GM21447 (cell line): ENCODE measurements around the gene ZBTB44.
"Not testable (repeated sequence)": the region's sequence is repeated elsewhere in the genome, so short reads cannot be mapped to it uniquely, and the experiment has no call there.

ENCODE experiments used
- ATAC-seq: cut with Tn5 transposase; IDR thresholded peaks from one replicate; pipeline ENCODE4 v1.9.1; 2021; ENCODE audit not compliant: unreplicated experiment

Gene ZBTB44

GRCh38 chr11:130199792-130200191 lies 114.9 kb downstream of the ZBTB44 start:
- no peak for ATAC-seq

GRCh38 chr11:130198964-130199363 lies 115.8 kb downstream of the ZBTB44 start:
- ATAC-seq, result no peak

DNA sequence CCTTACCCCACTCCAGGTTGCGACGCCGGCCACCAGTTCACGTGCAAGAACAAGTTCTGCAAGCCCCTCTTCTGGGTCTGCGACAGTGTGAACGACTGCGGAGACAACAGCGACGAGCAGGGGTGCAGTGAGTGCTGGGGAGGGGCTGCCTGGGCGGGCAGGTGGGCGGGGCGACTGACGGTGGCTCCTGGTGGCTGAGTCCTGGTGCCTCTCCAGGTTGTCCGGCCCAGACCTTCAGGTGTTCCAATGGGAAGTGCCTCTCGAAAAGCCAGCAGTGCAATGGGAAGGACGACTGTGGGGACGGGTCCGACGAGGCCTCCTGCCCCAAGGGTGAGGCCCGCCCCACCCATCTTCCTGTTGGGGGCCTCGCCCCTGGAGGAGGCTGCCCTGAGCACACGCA lies 116.4 kb downstream of the ZBTB44 start:
- ATAC-seq, result no peak

DNA sequence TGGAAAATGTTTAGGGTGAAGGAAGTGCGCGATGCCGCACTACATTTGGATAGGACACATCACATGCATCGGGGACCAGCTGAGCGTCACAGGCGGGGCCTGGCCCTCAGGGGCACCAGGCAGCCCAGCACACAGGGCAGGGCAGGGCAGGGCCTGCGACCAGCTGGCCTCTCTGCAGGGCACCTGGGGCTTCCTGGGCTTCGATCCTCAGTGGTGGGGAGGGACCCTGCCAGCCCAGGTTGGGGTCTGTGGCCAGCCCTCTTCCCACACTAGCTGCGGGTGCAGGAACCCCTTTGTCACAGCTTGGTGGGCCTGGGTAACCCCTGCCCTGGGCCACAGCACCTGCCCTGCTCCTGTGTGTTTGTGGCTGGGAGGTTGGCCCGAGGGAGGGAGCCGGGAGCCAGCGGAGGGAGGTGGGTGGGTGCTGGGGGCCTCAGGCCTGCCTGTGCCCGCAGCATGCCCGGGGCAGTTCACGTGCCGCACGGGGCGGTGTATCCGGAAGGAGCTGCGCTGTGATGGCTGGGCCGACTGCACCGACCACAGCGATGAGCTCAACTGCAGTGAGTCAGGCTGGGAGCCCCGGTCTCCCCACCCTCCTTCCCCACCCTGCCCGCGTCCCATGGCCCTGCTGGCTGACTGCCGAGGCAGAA lies 117.2 kb downstream of the ZBTB44 start:
- no peak for ATAC-seq

- no peak for ATAC-seq
These were observed 120.3 kb downstream of the ZBTB44 start for GRCh38 chr11:130194241-130195023.

DNA sequence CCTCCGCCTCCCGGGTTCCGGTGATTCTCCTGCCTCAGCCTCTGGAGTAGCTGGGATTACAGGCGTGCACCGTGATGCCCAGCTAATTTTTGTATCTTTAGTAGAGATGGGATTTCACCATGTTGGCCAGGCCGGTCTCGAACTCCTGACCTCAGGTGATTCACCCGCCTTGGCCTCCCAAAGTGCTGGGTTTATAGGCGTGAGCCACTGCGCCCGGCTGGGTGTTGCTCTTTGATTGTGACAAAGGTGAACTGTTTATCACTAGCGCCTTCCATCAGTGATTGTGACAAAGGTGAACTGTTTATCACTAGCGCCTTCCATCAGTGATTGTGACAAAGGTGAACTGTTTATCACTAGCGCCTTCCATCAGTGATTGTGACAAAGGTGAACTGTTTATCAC lies 121.2 kb downstream of the ZBTB44 start:
- ATAC-seq, result not testable (repeated sequence)

- no peak for ATAC-seq
These were observed 121.9 kb downstream of the ZBTB44 start for GRCh38 chr11:130192845-130193267.

- ATAC-seq, result no peak
These were observed 122.8 kb downstream of the ZBTB44 start for GRCh38 chr11:130191896-130192295.

DNA sequence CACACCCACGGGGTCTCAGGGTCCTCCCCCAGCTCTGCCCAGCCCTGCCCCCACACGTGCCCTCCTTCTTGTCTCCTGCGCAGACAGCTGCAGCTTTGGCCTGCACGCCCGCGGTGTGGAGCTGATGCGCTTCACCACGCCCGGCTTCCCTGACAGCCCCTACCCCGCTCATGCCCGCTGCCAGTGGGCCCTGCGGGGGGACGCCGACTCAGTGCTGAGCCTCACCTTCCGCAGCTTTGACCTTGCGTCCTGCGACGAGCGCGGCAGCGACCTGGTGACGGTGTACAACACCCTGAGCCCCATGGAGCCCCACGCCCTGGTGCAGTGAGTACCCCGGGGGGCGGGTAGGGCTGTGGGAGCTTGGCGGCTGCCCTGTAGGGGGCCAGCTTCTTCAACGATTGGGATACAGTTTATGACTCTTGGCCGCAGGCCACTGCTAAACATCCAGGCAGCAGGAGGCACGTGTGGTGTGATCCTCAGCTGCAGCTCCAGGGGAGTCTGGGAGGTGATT lies 124.3 kb downstream of the ZBTB44 start:
- ATAC-seq, result no peak

GRCh38 chr11:130189492-130190210 lies 125.1 kb downstream of the ZBTB44 start:
- no peak for ATAC-seq

- ATAC-seq, result no peak
These were observed 126.0 kb downstream of the ZBTB44 start for GRCh38 chr11:130188585-130189347.

- ATAC-seq, result no peak
These were observed 126.7 kb downstream of the ZBTB44 start for GRCh38 chr11:130188047-130188446.

- ATAC-seq, result no peak
These were observed 127.6 kb downstream of the ZBTB44 start for GRCh38 chr11:130187096-130187495.

DNA sequence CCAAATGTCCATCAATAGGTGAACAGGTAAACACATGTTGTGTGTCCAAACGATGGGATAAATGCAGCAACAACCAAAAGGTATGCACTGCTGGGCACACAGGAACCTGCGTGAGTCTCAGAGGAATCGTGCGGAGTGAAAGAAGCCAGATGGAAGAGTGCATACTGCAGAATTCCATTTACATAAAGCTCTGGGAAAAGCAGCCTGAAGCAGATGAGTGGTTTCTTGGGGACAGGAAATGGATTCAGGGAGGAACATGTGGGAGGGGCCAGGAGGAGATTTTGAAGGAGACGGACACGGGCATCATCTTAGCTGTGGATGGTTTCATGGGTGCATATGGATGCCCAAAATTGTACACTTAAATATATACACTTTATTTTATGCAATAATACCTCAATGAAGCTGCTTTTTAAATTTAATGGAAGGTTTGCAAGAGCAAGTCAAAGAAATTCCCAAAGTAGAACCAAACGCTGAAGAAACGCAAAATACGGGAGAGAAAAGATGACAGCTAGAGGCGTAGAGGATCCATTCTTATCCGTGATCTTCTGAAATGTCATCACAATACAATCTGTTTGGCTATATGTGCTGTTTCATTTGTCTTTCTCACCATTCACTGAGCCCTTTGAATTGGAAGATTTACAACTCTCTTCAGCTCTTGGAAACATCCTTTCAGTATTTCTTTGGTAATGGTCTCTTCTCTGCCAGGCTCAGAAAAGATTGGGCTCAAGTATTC lies 130.7 kb downstream of the ZBTB44 start:
- ATAC-seq, result no peak

DNA sequence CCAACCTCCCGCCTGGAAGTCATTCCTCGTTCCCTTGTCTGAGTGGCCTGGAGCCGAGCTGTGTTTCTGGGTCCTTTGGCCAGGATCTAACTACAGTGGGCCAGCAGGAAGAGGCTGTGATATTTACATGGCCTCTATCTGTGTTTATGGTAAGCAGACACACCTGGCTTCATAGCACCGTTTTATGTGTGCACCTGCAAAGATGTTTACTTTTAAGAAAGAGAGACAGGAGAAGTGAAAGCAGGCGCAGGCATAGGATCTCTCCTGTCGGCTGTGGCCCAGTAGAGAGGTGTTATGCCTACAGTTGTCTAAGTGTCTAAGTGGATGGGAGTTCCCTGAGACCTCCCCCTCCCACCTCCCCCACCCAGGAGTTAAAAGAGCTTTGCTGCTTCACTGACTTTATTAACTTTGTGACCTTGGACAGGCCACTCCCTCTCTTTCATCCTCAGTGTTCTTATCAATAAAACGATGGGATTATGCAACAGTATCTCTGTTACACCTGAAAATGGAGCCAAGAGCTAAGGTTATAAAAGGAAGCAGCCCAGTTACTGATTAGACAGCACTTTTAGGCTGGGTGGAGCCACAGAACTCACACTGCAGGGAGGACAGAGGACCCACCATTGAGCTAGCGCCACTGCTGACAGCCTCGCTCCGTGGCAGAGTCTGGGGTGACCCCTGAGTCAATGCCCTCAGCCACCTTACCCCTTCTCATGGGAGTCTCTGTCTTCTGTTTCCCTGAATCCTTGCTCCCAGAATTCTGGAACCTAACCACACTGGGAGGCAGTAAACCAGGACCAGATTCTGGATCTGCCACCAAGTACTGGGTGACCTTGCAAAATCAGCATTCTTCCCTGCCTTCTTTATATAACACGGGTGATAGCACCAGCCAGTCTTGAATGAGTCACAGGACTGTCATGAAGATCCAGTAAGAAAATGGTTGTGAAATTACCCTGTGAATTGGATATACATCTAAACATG lies 133.1 kb downstream of the ZBTB44 start:
- peak; percentile 79 for ATAC-seq

DNA sequence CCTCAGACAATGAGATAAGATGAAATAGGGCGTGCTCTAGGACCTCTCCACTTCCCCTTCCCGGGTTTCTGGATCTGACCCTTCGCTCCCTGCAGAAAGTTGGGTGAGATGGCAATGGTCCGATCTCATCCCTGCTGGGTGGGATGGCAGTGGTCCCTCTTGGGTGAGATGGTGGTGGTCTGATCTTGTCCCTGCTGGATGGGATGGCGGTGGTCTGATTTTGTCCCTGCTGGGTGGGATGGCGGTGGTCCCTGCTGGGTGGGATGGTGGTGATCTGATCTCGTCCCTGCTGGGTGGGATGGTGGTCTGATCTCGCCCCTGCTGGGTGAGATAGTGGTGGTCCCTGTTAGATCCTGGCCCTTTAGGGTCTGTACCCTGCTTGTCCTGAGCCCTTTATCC lies 133.8 kb downstream of the ZBTB44 start:
- no peak for ATAC-seq

- ATAC-seq, result no peak
These were observed 134.2 kb downstream of the ZBTB44 start for GRCh38 chr11:130180491-130180890.

GRCh38 chr11:130179396-130180306 lies 135.1 kb downstream of the ZBTB44 start:
- no peak for ATAC-seq
